Fibroblast of pulmonary artery (primary cell): ENCODE data around the gene TBL2.
"Not testable (repeated sequence)": the region's sequence is repeated elsewhere in the genome, so short reads cannot be mapped to it uniquely, and the experiment has no call there.

Experiments used
- DNase-seq: peaks from one replicate; pipeline ENCODE4 v3.0.0-alpha.2; 2010; ENCODE audit warnings: low read depth
- H3K4me3 ChIP-seq: replicated peaks from 2 replicates; pipeline ENCODE4 v1.5.1; 2011; ENCODE audit warnings: low read depth, mild to moderate bottlenecking, control low read depth, low read length, moderate library complexity
- TF ChIP-seq, protein P1 (sequence below): IDR thresholded peaks from 2 replicates; pipeline ENCODE4 v1.5.1; 2011; ENCODE audit warnings: mild to moderate bottlenecking, control low read depth, low read length, inconsistent platforms; ENCODE audit errors: missing control alignments

Gene TBL2

DNA sequence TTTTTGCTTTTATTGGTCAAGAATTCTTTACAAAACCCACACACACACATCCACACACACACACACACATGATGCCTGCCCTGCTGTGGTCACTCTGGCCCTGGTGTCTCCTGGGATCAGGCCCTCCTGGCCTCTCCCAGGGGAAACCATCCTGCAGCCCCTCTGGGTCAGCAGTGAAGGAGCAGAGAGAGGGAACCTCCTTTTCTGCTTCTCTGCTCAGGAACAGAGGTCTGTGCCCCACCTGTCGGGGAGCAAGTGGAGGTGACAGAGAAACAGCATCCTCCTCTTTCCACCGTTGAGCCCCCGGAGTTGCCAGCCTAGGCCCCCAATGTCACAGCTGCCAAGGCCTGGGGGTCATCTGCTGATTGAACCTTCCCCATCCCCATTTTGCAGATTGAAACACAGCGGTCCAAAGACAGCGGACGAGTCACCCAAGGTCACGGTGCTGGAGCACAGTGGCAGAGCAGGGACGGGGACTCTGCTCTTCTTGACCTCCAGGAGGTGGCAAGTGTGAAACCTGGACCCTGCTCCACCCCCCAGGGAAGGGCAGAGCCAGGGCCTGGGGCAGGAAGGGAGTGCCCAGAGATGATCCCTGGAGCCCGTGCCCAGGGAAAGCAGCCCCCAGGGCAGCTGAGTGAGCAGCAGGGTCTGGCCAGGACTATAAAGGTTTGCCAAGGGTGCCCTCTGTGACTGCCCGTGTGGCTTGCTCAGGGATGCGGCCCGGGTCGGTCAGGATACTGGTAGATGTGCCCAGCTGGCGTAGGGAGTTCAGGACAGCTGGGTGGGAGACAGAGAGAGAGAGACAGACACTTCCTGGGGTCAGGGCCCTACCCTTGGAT lies 15.0 kb upstream of the TBL2 start:
- no peak for DNase-seq
- TF ChIP-seq, protein P1, sequence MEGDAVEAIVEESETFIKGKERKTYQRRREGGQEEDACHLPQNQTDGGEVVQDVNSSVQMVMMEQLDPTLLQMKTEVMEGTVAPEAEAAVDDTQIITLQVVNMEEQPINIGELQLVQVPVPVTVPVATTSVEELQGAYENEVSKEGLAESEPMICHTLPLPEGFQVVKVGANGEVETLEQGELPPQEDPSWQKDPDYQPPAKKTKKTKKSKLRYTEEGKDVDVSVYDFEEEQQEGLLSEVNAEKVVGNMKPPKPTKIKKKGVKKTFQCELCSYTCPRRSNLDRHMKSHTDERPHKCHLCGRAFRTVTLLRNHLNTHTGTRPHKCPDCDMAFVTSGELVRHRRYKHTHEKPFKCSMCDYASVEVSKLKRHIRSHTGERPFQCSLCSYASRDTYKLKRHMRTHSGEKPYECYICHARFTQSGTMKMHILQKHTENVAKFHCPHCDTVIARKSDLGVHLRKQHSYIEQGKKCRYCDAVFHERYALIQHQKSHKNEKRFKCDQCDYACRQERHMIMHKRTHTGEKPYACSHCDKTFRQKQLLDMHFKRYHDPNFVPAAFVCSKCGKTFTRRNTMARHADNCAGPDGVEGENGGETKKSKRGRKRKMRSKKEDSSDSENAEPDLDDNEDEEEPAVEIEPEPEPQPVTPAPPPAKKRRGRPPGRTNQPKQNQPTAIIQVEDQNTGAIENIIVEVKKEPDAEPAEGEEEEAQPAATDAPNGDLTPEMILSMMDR = no peak
- H3K4me3 ChIP-seq = no peak overlapping the region

DNA sequence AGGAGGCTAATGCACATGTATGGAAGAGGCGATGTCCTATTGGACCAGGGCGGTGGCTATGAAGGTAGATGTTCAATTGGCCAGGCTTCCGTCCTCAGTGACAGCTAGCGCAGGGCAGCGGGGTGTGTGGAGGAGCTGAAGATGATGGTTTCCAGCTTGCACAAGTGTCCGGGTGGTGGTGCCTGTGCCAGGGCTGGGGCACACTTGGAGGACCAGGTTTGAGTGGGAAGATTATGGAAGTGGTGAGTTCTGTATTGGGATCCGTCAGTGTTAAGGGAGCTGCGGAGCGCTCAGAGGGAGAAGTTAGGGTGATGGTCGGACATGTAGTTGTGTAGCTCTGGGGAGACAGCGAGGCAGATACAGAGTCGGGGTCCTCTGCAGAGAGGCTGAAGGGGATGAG lies 8.5 kb upstream of the TBL2 start:
- TF ChIP-seq, protein P1 = no peak
- DNase-seq = no peak

DNA sequence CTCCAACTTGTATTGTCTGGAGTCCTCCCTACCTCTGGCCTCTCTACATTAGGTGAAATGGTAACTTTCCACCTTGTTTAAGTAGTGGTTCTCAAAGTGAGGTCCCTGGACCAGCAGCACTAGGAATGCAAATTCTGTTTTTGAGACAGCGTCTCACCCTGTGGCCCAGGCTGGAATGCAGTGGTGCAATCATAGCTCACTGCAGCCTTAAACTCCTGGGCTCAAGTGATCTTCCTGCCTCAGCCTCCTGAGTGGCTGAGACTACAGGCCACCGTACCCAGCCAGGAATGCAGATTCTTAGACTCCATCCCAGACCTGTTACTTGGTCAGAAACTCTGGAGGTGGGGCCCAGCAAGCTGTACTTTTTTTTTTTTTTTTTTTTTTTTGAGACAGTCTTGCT lies 6.8 kb upstream of the TBL2 start:
- H3K4me3 ChIP-seq = no peak overlapping the region
- TF ChIP-seq, protein P1 = no peak
- DNase-seq = peak; percentile 14

More for the DNA sequence above, 8.5 kb upstream of the TBL2 start:
- H3K4me3 ChIP-seq = no peak overlapping the region

DNA sequence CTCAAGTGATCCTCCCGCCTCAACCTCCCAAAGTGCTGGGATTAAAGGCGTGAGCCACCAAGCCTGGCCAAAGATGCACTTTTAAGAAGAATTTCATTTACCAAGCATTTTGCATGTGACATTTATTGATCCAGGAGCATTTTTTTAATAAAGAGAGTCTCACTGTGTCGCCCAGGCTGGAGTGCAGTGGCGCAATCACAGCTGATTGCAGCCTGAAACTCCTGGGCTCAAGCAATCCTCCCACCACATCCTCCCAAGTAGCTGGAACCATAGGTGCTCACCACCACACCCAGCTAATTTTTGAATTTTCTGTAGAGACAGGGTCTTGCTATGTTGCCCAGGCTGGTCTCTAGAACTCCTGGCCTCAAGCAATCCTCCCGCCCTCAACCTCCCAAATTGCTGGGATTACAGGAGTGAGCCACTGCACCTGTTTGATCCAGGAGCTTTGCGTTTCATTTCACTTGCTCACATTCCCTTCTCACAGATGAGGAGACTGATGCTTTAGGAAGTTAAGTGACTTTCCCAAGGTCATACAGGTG lies 4.4 kb upstream of the TBL2 start:
- no peak overlapping the region for H3K4me3 ChIP-seq
- TF ChIP-seq, protein P1 = no peak
- no peak for DNase-seq

DNA sequence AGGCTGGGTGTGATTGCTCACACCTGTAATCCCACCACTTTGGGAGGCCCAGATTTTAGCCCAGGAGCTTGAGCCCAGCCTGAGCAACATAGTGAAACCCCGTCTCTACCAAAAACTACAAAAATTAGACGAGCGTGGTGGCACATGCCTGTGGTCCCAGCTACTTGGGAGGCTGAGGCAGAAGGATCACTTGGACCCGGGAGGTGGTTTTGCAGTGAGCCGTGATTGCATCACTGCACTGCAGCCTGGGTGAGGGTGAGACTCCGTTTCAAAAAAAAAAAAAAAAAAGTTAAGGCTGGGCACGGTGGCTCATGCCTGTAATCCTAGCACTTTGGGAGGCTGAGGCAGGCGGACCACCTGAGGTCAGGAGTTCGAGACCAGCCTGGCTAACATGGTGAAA lies 2.6 kb upstream of the TBL2 start:
- not testable (repeated sequence) for H3K4me3 ChIP-seq

DNA sequence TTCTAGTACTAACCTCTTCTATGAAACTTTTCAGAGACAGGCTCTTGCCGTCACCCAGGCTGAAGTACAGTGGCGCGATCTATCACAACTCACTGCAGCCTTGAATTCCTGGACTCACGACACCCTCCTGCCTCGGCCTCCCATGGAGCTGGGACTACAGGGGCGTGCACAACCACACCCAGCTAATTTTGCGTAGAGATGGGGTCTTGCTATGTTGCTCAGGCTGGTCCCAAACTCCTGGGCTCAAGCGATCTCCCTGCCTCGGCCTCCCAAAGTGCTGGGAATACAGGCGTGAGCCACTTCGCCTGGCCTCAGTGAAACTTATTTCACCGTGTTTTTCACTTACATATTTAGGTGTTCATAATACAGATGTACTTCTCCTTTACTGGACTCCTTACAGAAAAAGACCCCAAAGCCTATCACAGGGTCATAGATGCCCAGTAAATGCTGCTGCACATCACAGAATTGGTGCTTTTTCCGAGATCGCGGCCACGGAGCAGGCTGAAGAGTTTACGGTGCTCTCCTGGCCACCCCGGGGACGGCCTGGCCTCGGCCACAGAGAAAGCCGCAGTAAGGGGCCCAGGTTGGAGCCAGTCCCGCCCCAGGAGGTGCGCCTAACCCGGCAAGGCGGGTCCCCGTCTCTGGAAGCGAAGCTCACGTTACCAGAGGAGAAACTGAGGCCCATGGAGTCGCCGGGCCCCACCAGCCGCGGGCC lies 595 bp downstream of the TBL2 start:
- peak overlapping the region; percentile 72 for H3K4me3 ChIP-seq
- TF ChIP-seq, protein P1 = no peak
- peak; percentile 20 for DNase-seq

More for the DNA sequence above, 2.6 kb upstream of the TBL2 start:
- not testable (repeated sequence) for DNase-seq

DNA sequence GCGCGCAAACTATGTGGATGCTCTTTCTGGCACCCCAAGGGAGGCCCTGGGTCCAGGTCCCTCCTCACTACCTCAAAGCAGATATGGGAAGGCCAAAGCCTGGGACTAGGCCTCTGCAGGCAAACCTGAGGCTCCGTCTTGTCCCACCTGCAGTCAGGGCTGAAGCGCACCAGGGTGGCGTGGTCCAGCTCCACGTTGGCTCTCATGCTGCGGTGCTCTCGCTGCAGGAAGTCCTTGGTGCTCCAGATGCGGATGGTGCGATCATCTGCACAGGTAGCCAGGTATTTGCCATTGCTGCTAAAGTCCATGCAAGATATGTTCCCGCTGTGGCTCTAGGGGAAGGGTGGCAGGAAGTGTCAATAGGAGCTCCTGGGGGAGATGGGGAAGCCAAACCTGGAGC lies 4.6 kb downstream of the TBL2 start:
- DNase-seq = no peak
- TF ChIP-seq, protein P1 = no peak
- H3K4me3 ChIP-seq = no peak overlapping the region
